GM06990 (cell line): ENCODE data around the gene KDM6B.
A peak's percentile ranks its signal among the peaks of the same experiment; 100 is the strongest.

Experiments used
- DNase-seq: peaks from one replicate; pipeline ENCODE4 v3.0.0-alpha.2; 2011; ENCODE audit not compliant: insufficient read length; ENCODE audit errors: extremely low read depth
- H3K27me3 ChIP-seq: replicated peaks from 2 replicates; pipeline ENCODE4 v1.6.0; 2011; ENCODE audit warnings: low read length; ENCODE audit not compliant: control insufficient read depth, insufficient read depth
- H3K36me3 ChIP-seq: 2 replicates; pipeline ENCODE4 v1.5.1; 2011; ENCODE audit warnings: low read length; ENCODE audit not compliant: control insufficient read depth, insufficient read depth
- H3K4me3 ChIP-seq: replicated peaks from 2 replicates; pipeline ENCODE4 v1.5.1; 2011; ENCODE audit warnings: low read depth, mild to moderate bottlenecking, control low read depth, low read length
- TF ChIP-seq, protein P1 (sequence below): IDR thresholded peaks from 2 replicates; pipeline ENCODE4 v1.5.1; 2011; ENCODE audit warnings: low read length, control low read depth, mild to moderate bottlenecking, inconsistent platforms; ENCODE audit not compliant: insufficient read depth, poor library complexity, severe bottlenecking

Gene KDM6B, protein sequence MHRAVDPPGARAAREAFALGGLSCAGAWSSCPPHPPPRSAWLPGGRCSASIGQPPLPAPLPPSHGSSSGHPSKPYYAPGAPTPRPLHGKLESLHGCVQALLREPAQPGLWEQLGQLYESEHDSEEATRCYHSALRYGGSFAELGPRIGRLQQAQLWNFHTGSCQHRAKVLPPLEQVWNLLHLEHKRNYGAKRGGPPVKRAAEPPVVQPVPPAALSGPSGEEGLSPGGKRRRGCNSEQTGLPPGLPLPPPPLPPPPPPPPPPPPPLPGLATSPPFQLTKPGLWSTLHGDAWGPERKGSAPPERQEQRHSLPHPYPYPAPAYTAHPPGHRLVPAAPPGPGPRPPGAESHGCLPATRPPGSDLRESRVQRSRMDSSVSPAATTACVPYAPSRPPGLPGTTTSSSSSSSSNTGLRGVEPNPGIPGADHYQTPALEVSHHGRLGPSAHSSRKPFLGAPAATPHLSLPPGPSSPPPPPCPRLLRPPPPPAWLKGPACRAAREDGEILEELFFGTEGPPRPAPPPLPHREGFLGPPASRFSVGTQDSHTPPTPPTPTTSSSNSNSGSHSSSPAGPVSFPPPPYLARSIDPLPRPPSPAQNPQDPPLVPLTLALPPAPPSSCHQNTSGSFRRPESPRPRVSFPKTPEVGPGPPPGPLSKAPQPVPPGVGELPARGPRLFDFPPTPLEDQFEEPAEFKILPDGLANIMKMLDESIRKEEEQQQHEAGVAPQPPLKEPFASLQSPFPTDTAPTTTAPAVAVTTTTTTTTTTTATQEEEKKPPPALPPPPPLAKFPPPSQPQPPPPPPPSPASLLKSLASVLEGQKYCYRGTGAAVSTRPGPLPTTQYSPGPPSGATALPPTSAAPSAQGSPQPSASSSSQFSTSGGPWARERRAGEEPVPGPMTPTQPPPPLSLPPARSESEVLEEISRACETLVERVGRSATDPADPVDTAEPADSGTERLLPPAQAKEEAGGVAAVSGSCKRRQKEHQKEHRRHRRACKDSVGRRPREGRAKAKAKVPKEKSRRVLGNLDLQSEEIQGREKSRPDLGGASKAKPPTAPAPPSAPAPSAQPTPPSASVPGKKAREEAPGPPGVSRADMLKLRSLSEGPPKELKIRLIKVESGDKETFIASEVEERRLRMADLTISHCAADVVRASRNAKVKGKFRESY (N-terminal part only)

GRCh38 chr17:7833795-7834541 is at the start of gene KDM6B:
Gene KDM6B, plus strand, starts transcription at chr17:7834217. Its CDS starts 11,338 bp downstream, at chr17:7845555.
- TF ChIP-seq, protein P1, sequence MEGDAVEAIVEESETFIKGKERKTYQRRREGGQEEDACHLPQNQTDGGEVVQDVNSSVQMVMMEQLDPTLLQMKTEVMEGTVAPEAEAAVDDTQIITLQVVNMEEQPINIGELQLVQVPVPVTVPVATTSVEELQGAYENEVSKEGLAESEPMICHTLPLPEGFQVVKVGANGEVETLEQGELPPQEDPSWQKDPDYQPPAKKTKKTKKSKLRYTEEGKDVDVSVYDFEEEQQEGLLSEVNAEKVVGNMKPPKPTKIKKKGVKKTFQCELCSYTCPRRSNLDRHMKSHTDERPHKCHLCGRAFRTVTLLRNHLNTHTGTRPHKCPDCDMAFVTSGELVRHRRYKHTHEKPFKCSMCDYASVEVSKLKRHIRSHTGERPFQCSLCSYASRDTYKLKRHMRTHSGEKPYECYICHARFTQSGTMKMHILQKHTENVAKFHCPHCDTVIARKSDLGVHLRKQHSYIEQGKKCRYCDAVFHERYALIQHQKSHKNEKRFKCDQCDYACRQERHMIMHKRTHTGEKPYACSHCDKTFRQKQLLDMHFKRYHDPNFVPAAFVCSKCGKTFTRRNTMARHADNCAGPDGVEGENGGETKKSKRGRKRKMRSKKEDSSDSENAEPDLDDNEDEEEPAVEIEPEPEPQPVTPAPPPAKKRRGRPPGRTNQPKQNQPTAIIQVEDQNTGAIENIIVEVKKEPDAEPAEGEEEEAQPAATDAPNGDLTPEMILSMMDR: no peak
- Histone ChIP-seq H3K4me3 (peak within 1 kb of the TSS; percentile 81), H3K27me3 (peaks cover 2% of the 10 kb centered on the region), H3K36me3 (no peaks in the 10 kb centered on the region)
- DNase-seq: peak; percentile 89

- H3K36me3 ChIP-seq: no peaks in the 10 kb centered on the region
- TF ChIP-seq, protein P1: no peak
- no peak for DNase-seq
- H3K4me3 ChIP-seq: no peak overlapping the region
- peaks cover 2% of the 10 kb centered on the region; the same call in 1 of the 2 replicates for H3K27me3 ChIP-seq
These were observed 47.2 kb upstream of the KDM6B start for GRCh38 chr17:7786866-7787265.

DNA sequence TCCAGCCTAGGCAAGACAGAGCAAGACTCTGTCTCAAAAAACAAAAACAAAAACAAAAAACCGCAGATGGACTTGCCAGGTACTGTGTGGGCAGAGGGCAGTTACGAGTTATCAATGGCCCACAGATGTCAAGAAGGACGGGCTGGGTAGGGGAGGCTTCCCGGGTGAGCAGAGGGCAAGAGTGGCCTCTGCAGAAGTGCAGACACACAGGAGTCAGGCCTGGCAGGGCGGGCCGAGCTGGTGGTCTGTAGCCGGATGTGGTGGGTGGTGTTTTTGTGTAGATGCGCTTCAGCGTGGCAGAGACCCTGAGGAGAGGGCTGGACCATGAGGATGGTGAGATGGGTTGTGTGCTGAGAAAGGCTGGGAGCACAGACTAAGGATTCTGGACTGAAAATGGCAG is 44.9 kb upstream of the KDM6B start:
- no peak overlapping the region for H3K4me3 ChIP-seq
- peaks cover 5% of the 10 kb centered on the region for H3K27me3 ChIP-seq
- H3K36me3 ChIP-seq: no peaks in the 10 kb centered on the region
- DNase-seq: no peak
- TF ChIP-seq, protein P1: no peak

GRCh38 chr17:7790150-7790549 is 43.9 kb upstream of the KDM6B start:
- H3K4me3 ChIP-seq: no peak overlapping the region
- TF ChIP-seq, protein P1: no peak
- H3K27me3 ChIP-seq: peaks cover 5% of the 10 kb centered on the region
- DNase-seq: no peak
- H3K36me3 ChIP-seq: no peaks in the 10 kb centered on the region

GRCh38 chr17:7792611-7793010 is 41.4 kb upstream of the KDM6B start:
- H3K4me3 ChIP-seq: no peak overlapping the region
- DNase-seq: no peak
- H3K36me3 ChIP-seq: no peaks in the 10 kb centered on the region
- H3K27me3 ChIP-seq: peaks cover 2% of the 10 kb centered on the region
- TF ChIP-seq, protein P1: no peak
